SK-N-MC (cell line): ENCODE results near the gene CSF2RB.

Experiments
- DNase-seq: peaks from one replicate; pipeline ENCODE4 v3.0.0-alpha.2; 2011; ENCODE audit warnings: low read depth, low spot score
- H3K27ac ChIP-seq: fragments of 200-600 bp; sonication (generic); 2 replicates; pipeline ENCODE4 v1.5.1; 2016; ENCODE audit warnings: mixed run types
- H3K36me3 ChIP-seq: fragments of 200-600 bp; sonication (generic); 2 replicates; pipeline ENCODE4 v1.6.1; 2017; ENCODE audit warnings: antibody characterized with exemption, low read length, mixed read lengths; ENCODE audit not compliant: insufficient read depth
- H3K4me3 ChIP-seq: fragments of 200-600 bp; sonication (generic); 2 replicates; pipeline ENCODE4 v1.5.1; 2016
- H3K9ac ChIP-seq: fragments of 200-600 bp; sonication (generic); 2 replicates; pipeline ENCODE4 v1.8.0; 2017; ENCODE audit warnings: mixed run types, mixed read lengths; ENCODE audit not compliant: insufficient read length
- H3K9me3 ChIP-seq: fragments of 200-600 bp; sonication (generic); 2 replicates; pipeline ENCODE4 v1.6.1; 2017; ENCODE audit warnings: low read depth, mild to moderate bottlenecking, antibody characterized with exemption, low read length, moderate library complexity, mixed read lengths
- EZH2 ChIP-seq: fragments of 200-600 bp; sonication (generic); IDR thresholded peaks from one replicate; pipeline ENCODE4 v1.6.1; 2017; ENCODE audit warnings: antibody characterized with exemption
- FOXP2 ChIP-seq: optimal IDR thresholded peaks from 2 replicates; pipeline ENCODE3; 2011; ENCODE audit warnings: mild to moderate bottlenecking, moderate library complexity; ENCODE audit not compliant: insufficient read depth; ENCODE audit errors: extremely low read length, control extremely low read depth
- POLR2AphosphoS5 ChIP-seq: IDR thresholded peaks from 2 replicates; pipeline ENCODE4 v1.6.1; 2012; ENCODE audit warnings: mild to moderate bottlenecking, low read depth, low read length, borderline replicate concordance

The CSF2RB gene

GRCh38 chr22:36872084-36872483 is 41.3 kb upstream of the CSF2RB start:
- no peaks in the 10 kb centered on the region for H3K9me3 ChIP-seq
- no peak overlapping the region for H3K27ac ChIP-seq
- no peak for TF ChIP-seq FOXP2
- TF ChIP-seq EZH2, result no peak
- TF ChIP-seq POLR2AphosphoS5, result no peak
- no peak overlapping the region for H3K9ac ChIP-seq
- no peak for DNase-seq
- H3K4me3 ChIP-seq, result no peak overlapping the region
- H3K36me3 ChIP-seq, result no peaks in the 10 kb centered on the region

- no peak for TF ChIP-seq FOXP2
- no peak for TF ChIP-seq EZH2
- TF ChIP-seq POLR2AphosphoS5, result no peak
- Histone ChIP-seq H3K4me3 (no peak overlapping the region), H3K9ac (no peak overlapping the region), H3K27ac (no peak overlapping the region), H3K9me3 (no peaks in the 10 kb centered on the region), H3K36me3 (no peaks in the 10 kb centered on the region)
- no peak for DNase-seq
These were observed 40.4 kb upstream of the CSF2RB start for GRCh38 chr22:36872866-36873498.

- TF ChIP-seq EZH2 (no peak), POLR2AphosphoS5 (no peak), FOXP2 (no peak)
- no peaks in the 10 kb centered on the region for H3K9me3 ChIP-seq
- H3K27ac ChIP-seq, result no peak overlapping the region
- H3K36me3 ChIP-seq, result no peaks in the 10 kb centered on the region
- DNase-seq, result no peak
- no peak overlapping the region for H3K4me3 ChIP-seq
- H3K9ac ChIP-seq, result no peak overlapping the region
These were observed 39.7 kb upstream of the CSF2RB start for GRCh38 chr22:36873614-36874308.

GRCh38 chr22:36874309-36874696 is 39.1 kb upstream of the CSF2RB start:
- H3K4me3 ChIP-seq, result no peak overlapping the region
- H3K36me3 ChIP-seq, result no peaks in the 10 kb centered on the region
- no peak overlapping the region for H3K27ac ChIP-seq
- no peak for TF ChIP-seq POLR2AphosphoS5
- no peak for TF ChIP-seq FOXP2
- TF ChIP-seq EZH2, result no peak
- DNase-seq, result no peak
- H3K9me3 ChIP-seq, result no peaks in the 10 kb centered on the region
- no peak overlapping the region for H3K9ac ChIP-seq

GRCh38 chr22:36874736-36875135 is 38.7 kb upstream of the CSF2RB start:
- H3K4me3 ChIP-seq, result no peak overlapping the region
- DNase-seq, result no peak
- no peak overlapping the region for H3K27ac ChIP-seq
- H3K36me3 ChIP-seq, result no peaks in the 10 kb centered on the region
- no peak for TF ChIP-seq EZH2
- TF ChIP-seq POLR2AphosphoS5, result no peak
- TF ChIP-seq FOXP2, result no peak
- no peaks in the 10 kb centered on the region for H3K9me3 ChIP-seq
- no peak overlapping the region for H3K9ac ChIP-seq

- Histone ChIP-seq H3K9ac (no peak overlapping the region), H3K27ac (no peak overlapping the region), H3K4me3 (no peak overlapping the region), H3K36me3 (no peaks in the 10 kb centered on the region), H3K9me3 (no peaks in the 10 kb centered on the region)
- TF ChIP-seq EZH2 (no peak), FOXP2 (no peak), POLR2AphosphoS5 (no peak)
- DNase-seq, result no peak
These were observed 37.7 kb upstream of the CSF2RB start for GRCh38 chr22:36875741-36876140.

GRCh38 chr22:36879775-36880174 is 33.7 kb upstream of the CSF2RB start:
- no peak overlapping the region for H3K4me3 ChIP-seq
- H3K9me3 ChIP-seq, result no peaks in the 10 kb centered on the region
- no peak overlapping the region for H3K9ac ChIP-seq
- TF ChIP-seq EZH2 (no peak), POLR2AphosphoS5 (no peak), FOXP2 (no peak)
- no peaks in the 10 kb centered on the region for H3K36me3 ChIP-seq
- no peak overlapping the region for H3K27ac ChIP-seq
- DNase-seq, result no peak

GRCh38 chr22:36881504-36882245 is 31.8 kb upstream of the CSF2RB start:
- Histone ChIP-seq H3K9me3 (no peaks in the 10 kb centered on the region), H3K4me3 (no peak overlapping the region), H3K36me3 (no peaks in the 10 kb centered on the region), H3K9ac (no peak overlapping the region), H3K27ac (no peak overlapping the region)
- DNase-seq, result no peak
- TF ChIP-seq EZH2 (no peak), FOXP2 (no peak), POLR2AphosphoS5 (no peak)
